HK-2 (cell line): ENCODE measurements around the gene RFX1.

Source experiments
- DNase-seq: peaks from one replicate; pipeline ENCODE4 v3.0.0-alpha.2; 2018; ENCODE audit not compliant: unreplicated experiment

RFX1 gene

GRCh38 chr19:13961826-13962698, 44.1 kb downstream of the RFX1 start:
- no peak for DNase-seq

GRCh38 chr19:13960863-13961784, 45.0 kb downstream of the RFX1 start:
- DNase-seq, result no peak

DNA sequence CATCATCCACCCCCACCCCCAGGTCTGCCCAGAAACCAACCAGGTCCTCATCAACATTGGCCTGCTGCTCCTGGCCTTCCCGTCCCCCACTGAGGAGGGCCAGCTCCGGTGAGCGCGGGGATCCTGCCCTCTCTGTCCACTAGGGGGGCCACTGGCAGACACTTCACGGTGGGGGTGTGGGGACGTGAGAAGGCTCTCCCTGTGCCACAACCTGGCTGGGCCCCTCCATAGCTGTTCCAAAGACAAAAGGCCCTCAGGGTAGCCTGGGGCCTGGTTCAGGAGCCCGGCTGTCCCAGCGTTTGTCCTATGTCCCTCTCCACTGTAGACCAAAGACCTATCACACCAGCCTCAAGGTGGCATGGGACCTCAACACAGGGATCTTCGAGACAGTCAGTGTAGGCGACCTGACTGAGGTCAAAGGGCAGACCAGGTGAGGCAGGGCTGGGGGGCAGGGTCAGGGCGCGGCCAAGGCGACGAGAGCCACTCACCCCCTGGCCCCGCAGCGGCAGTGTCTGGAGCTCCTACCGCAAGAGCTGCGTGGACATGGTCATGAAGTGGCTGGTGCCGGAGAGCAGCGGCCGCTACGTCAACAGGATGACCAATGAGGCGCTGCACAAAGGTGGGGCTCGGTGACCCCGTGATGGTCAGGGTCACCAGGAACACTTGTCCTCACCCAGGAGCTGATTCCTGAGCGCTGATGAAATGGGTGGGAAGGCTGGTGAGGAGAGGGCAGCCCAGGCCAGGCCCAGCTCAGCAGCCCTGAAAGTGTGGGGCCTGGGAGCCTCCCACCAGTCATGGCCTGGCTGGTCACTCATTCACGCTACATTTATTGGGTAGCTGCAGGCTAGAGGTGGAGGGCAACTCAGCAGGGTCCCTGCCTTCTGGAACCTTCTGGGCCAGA, 45.9 kb downstream of the RFX1 start:
- no peak for DNase-seq

DNA sequence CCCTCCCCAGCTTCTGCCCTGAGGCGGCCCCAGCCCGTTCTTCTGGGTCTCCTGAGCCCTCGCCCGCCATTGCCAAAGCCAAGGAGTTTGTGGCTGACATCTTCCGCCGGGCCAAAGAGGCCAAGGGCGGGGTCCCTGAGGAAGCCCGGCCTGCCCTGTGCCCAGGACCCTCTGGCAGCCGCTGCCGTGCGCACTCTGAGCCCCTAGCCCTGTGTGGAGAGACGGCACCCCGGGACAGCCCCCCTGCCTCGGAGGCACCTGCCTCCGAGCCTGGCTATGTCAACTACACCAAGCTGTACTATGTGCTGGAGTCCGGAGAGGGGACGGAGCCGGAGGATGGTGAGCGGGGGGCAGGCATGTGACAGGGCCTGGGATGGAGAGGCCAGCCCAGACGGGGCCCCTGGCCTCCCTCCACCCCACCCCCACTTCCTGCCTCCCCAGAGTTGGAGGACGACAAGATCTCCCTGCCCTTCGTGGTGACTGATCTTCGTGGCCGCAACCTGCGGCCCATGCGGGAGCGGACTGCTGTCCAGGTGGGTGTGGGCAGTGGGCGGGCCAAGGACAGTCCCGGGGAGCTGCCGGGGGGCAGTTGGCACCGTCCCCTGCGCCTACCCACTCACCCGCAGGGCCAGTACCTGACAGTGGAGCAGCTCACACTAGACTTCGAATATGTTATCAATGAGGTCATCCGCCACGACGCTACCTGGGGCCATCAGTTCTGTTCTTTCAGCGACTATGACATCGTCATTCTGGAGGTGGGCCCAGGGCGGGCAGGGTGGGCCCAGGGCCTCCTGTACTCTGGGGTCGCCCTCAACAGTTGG, 46.8 kb downstream of the RFX1 start:
- no peak for DNase-seq

DNA sequence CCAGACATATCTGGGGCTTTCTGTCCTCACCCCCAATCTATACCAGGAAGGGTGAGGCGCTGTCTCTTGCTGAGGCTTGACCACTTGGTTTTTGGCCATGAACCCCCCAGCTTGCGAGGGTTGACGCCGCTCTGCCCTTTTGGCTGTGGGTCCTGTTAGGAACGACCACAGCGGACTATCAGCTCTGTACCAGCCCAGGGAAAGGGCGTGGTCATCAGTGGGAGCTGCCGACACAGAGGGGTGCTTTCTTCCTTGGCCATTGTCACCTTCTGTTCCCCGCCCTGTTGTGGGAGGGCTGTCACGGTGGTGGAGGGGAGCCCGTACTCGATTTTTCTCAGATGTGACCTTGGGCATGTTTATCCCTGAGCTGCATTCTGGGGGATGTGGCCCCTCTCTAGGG, 48.1 kb downstream of the RFX1 start:
- DNase-seq, result no peak

GRCh38 chr19:13957051-13957450, 49.1 kb downstream of the RFX1 start:
- no peak for DNase-seq

DNA sequence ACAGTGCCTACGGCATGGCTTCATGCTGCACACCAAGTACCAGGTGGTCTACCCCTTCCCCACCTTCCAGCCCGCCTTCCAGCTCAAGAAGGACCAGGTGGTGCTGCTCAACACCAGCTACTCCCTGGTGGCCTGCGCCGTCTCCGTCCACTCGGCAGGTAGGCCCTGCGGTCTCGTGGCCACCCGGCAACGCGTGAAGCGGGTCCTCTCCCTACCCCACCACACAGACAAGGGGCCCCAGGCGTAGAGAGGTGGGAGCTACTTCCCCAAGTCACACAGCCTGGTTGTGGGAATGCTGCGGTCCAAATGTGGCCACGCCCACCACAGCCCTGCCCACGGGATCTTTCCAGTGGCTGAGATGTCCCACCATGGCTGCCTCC, 49.8 kb downstream of the RFX1 start:
- no peak for DNase-seq

- DNase-seq, result no peak
Observed at GRCh38 chr19:13955662-13956364, 50.3 kb downstream of the RFX1 start.

DNA sequence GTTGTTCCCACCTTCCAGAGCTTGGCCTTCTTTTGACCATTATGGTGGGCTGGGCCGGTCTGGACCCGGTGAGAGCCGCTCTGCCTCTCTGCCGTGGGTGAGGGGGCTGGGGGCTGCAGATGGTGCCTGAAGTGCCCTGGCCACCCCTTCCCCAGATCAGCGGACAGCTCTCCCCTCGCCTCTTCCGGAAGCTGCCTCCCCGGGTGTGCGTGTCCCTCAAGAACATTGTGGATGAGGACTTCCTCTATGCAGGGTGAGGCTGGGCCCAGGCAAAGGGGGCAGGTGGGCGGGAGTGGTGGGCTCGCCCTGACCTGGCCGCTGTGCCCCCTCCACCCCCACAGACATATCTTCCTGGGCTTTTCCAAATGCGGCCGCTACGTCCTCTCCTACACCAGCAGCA, 51.9 kb downstream of the RFX1 start:
- DNase-seq, result no peak

DNA sequence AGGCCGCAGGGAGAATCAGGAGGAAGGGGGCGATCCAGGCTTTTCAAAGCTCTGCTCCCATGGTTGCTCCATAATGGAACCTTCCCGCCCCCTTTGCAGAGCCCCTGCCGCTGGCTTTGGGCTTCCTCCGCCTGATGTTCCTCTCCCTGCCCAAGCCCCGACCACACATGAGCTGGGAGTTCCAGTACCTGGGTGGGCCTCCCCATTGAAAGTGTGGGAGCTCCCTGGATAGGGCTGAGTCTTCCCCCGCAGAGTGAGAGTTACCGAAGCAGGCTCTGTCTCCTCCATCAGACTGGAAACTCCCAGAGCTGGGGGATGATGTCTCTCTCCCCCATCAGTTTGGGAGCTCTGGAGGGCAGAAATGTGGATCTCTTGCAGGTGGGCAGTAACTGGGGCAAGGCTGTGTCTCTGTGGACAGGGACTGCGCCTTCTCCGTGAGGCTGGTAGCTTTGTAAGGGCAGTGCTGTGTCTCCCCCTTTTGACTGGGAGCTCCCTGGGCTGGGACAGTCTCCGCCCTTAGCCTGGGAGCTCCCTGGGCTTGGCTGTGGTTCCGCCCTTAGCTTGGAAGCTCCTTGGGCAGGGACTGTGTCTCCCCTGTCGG, 53.1 kb downstream of the RFX1 start:
- peak; percentile 54 for DNase-seq

GRCh38 chr19:13952154-13952930, 53.8 kb downstream of the RFX1 start, which contains the start of gene DCAF15:
TSS of gene DCAF15 (plus strand) at chr19:13952509. CDS start at chr19:13952513, 4 bp downstream.
- peak; percentile 99 for DNase-seq

DNA sequence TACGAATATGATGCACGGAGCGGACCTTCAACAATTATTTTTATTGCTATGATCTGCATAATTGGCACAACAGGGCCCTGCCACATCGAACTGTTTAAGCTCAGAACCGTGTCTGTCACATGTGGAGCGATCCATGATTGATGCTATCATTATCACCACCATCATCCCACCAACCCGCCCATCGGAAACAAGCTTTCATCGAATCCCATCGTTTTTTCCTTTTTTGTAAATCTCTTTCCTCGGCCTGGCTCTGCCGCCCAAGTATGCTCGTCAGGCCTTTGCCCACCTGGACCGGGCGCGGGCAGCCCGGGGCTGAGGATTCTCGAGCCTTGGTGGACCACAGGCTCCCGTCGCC, 54.3 kb downstream of the RFX1 start:
- DNase-seq, result no peak

- no peak for DNase-seq
Observed at GRCh38 chr19:13951043-13951442, 55.1 kb downstream of the RFX1 start.

- no peak for DNase-seq
Observed at GRCh38 chr19:13946414-13946813, 59.7 kb downstream of the RFX1 start.

- DNase-seq, result no peak
Observed at GRCh38 chr19:13942023-13942684, 64.0 kb downstream of the RFX1 start.

GRCh38 chr19:13938301-13939064, 67.6 kb downstream of the RFX1 start, which contains the start of gene PODNL1:
TSS of gene PODNL1 (minus strand) at chr19:13938417. CDS start at chr19:13938181, 236 bp downstream.
- no peak for DNase-seq

GRCh38 chr19:13937479-13938300, 68.4 kb downstream of the RFX1 start:
- no peak for DNase-seq
